ENCODE measurements around the gene CTSK. TPM values are rescaled to one million over a fixed set of nuclear protein-coding genes. Genes with fewer than 3 reads are reported as not detected.

Gene CTSK
- total and polyA plus RNA-seq, 7 donors, result 2.8 to 16.9 (median 4.5) TPM

DNA sequence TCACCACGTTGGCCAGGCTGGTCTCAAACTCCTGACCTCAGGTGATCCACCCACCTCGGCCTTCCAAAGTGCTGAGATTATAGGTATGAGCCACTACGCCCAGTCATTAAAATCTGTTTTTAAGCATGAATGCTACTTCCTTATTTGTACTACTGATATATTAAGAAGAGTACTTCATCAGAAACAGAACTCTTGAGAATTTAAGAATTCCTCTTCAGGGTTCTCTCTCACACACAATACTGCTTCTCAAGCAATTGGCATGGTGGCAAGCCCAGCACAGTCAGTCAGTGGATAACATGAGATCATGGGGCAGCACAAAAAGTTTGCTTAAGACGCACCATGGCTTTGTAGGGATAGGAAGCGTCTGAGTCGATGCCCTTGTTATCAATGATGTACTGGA lies 56.6 kb downstream of the CTSK start:
- no peak for DNase-seq
- H3K27me3 ChIP-seq (ENCODE audit: insufficient read depth in 3 of 3, low read length in 2 of 3), result no peaks in the 10 kb centered on the region
- H3K4me1 ChIP-seq, result no peaks in the 10 kb centered on the region
- H3K4me3 ChIP-seq, result no peak overlapping the region
- 93 to 97% (median 94%) methylated on average over 5 to 6 of the region's 6 CpGs for WGBS, 3 donors
- no peak overlapping the region for H3K27ac ChIP-seq
- H3K36me3 ChIP-seq (ENCODE audit: insufficient read depth in 1 of 2, low read depth in 1 of 2), result peaks cover 0 to 8% of the 10 kb centered on the region in 2 donors
- intact Hi-C loops (cut with DNase I), result no loop called here
- no peak for ATAC-seq
- TF ChIP-seq, protein P1, sequence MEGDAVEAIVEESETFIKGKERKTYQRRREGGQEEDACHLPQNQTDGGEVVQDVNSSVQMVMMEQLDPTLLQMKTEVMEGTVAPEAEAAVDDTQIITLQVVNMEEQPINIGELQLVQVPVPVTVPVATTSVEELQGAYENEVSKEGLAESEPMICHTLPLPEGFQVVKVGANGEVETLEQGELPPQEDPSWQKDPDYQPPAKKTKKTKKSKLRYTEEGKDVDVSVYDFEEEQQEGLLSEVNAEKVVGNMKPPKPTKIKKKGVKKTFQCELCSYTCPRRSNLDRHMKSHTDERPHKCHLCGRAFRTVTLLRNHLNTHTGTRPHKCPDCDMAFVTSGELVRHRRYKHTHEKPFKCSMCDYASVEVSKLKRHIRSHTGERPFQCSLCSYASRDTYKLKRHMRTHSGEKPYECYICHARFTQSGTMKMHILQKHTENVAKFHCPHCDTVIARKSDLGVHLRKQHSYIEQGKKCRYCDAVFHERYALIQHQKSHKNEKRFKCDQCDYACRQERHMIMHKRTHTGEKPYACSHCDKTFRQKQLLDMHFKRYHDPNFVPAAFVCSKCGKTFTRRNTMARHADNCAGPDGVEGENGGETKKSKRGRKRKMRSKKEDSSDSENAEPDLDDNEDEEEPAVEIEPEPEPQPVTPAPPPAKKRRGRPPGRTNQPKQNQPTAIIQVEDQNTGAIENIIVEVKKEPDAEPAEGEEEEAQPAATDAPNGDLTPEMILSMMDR (IDR thresholded peaks at IDR 0.05), result no peak
- no peaks in the 10 kb centered on the region for H3K9me3 ChIP-seq

DNA sequence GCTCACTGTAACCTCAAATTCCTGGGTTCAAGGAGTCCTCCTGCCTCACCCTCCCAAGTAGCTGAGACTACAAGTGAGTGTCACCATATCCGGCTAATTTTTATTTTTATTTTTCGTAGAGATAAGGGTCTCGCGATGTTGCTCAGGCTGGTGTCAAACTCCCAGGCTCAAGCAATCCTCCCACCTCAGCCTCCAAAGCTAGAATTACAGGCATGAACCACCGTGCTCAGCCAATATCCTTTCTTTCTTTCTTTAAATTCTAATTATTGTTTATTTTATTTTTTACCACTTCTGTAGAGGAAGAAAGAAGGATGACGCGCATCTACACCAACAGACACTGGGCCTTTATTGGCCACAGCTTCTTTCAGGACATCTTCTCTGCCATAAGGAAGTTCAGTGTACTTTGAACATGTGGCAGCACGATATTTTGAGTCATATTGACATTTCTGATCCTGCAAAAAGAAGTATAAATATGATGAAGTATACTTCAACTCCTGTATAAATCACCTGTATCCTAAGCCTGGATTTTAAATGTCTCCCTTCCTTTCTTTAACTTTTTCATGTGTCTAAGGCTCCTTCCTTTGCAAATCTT lies 58.2 kb downstream of the CTSK start:
- no peak for ATAC-seq
- peaks cover 0 to 6% of the 10 kb centered on the region in 2 donors for H3K36me3 ChIP-seq (ENCODE audit: insufficient read depth in 1 of 2, low read depth in 1 of 2)
- intact Hi-C loops (cut with DNase I), result loop anchor here in 1 of 2 donors (10.0 kb wide), 1 partner anchor 105 kb away; no protein-coding TSS in a partner anchor
- H3K27ac ChIP-seq, result no peak overlapping the region
- 90 to 93% (median 91%) methylated on average over 8 of the region's 8 CpGs for WGBS, 3 donors
- TF ChIP-seq, protein P1 (IDR thresholded peaks at IDR 0.05), result no peak
- no peaks in the 10 kb centered on the region for H3K9me3 ChIP-seq
- H3K4me1 ChIP-seq, result no peaks in the 10 kb centered on the region
- H3K4me3 ChIP-seq, result no peak overlapping the region
- H3K27me3 ChIP-seq (ENCODE audit: insufficient read depth in 3 of 3, low read length in 2 of 3), result no peaks in the 10 kb centered on the region
- DNase-seq, result no peak

- Histone ChIP-seq H3K36me3 (ENCODE audit: insufficient read depth in 1 of 2, low read depth in 1 of 2) (peaks cover 0 to 6% of the 10 kb centered on the region in 2 donors), H3K27ac (no peak overlapping the region), H3K4me3 (no peak overlapping the region), H3K9me3 (no peaks in the 10 kb centered on the region), H3K4me1 (no peaks in the 10 kb centered on the region), H3K27me3 (ENCODE audit: insufficient read depth in 3 of 3, low read length in 2 of 3) (no peaks in the 10 kb centered on the region)
- intact Hi-C loops (cut with DNase I), result loop anchor here in 1 of 2 donors (10.0 kb wide), 1 partner anchor 104 kb away; no protein-coding TSS in a partner anchor
- ATAC-seq (no peak), DNase-seq (no peak)
- TF ChIP-seq, protein P1 (IDR thresholded peaks at IDR 0.05), result no peak
- WGBS, 3 donors, result 92 to 93% (median 93%) methylated on average over 12 of the region's 12 CpGs
Measured at GRCh38 chr1:150748878-150749719, 59.0 kb downstream of the CTSK start.

Other genes starting within 250 kb of the CTSK start
- 100 to 1,000 TPM; 101 to 192 (median 129) TPM for gene MCL1, start 228.7 kb downstream of the CTSK start, total RNA-seq
- gene MCL1, start 228.7 kb downstream of the CTSK start, polyA plus RNA-seq, result 100 to 1,000 TPM in 2 of 3 donors, 10 to 100 TPM in 1; 97.2 to 179 (median 108) TPM
- gene ENSA, start 178.6 kb downstream of the CTSK start, total RNA-seq, result 100 to 1,000 TPM; 120 to 196 (median 162) TPM
- 100 to 1,000 TPM in 2 of 3 donors, 10 to 100 TPM in 1; 76.7 to 199 (median 130) TPM for gene ENSA, start 178.6 kb downstream of the CTSK start, polyA plus RNA-seq
- 10 to 100 TPM; 12.0 to 22.4 (median 13.6) TPM for gene GOLPH3L, start 111.1 kb downstream of the CTSK start, total RNA-seq
- 10 to 100 TPM in 2 of 3 donors, 1 to 10 TPM in 1; 6.6 to 27.5 (median 11.5) TPM for gene GOLPH3L, start 111.1 kb downstream of the CTSK start, polyA plus RNA-seq
- gene HORMAD1, start 87.4 kb downstream of the CTSK start, total RNA-seq, result under 1 TPM in 1 of 4 donors, not detected in 3; 0.48 TPM
- gene HORMAD1, start 87.4 kb downstream of the CTSK start, polyA plus RNA-seq, result not detected
- gene CTSS, start 42.5 kb downstream of the CTSK start, total RNA-seq, result 10 to 100 TPM in 3 of 4 donors, 1 to 10 TPM in 1; 9.7 to 14.5 (median 11.4) TPM
- 1 to 10 TPM; 2.4 to 4.1 (median 2.5) TPM for gene CTSS, start 42.5 kb downstream of the CTSK start, polyA plus RNA-seq
- gene ARNT, start 68.3 kb upstream of the CTSK start, total RNA-seq, result 10 to 100 TPM; 38.0 to 38.9 (median 38.5) TPM
- gene ARNT, start 68.3 kb upstream of the CTSK start, polyA plus RNA-seq, result 10 to 100 TPM; 11.5 to 29.4 (median 13.6) TPM
- gene CTXND2, start 78.9 kb upstream of the CTSK start, total RNA-seq, result not detected
- gene CTXND2, start 78.9 kb upstream of the CTSK start, polyA plus RNA-seq, result not detected
- gene SETDB1, start 118.1 kb upstream of the CTSK start, total RNA-seq, result 10 to 100 TPM; 19.4 to 27.1 (median 20.4) TPM
- gene SETDB1, start 118.1 kb upstream of the CTSK start, polyA plus RNA-seq, result 10 to 100 TPM; 12.8 to 14.8 (median 13.5) TPM
- 10 to 100 TPM; 42.1 to 61.0 (median 51.1) TPM for gene CERS2, start 166.6 kb upstream of the CTSK start, total RNA-seq
- gene CERS2, start 166.6 kb upstream of the CTSK start, polyA plus RNA-seq, result 10 to 100 TPM; 29.8 to 59.6 (median 30.5) TPM
- gene ANXA9, start 174.0 kb upstream of the CTSK start, total RNA-seq, result not detected
- gene ANXA9, start 174.0 kb upstream of the CTSK start, polyA plus RNA-seq, result under 1 TPM; 0.07 to 0.10 (median 0.07) TPM
- 10 to 100 TPM; 13.9 to 26.0 (median 18.5) TPM for gene MINDY1, start 198.6 kb upstream of the CTSK start, total RNA-seq
- 10 to 100 TPM in 1 of 3 donors, 1 to 10 TPM in 2; 4.4 to 16.2 (median 9.7) TPM for gene MINDY1, start 198.6 kb upstream of the CTSK start, polyA plus RNA-seq
- gene PRUNE1, start 200.2 kb upstream of the CTSK start, total RNA-seq, result 10 to 100 TPM; 17.5 to 30.2 (median 24.6) TPM
- 10 to 100 TPM; 12.4 to 33.8 (median 15.1) TPM for gene PRUNE1, start 200.2 kb upstream of the CTSK start, polyA plus RNA-seq
- under 1 TPM; 0.06 to 0.96 (median 0.43) TPM for gene BNIPL, start 228.3 kb upstream of the CTSK start, total RNA-seq
- gene BNIPL, start 228.3 kb upstream of the CTSK start, polyA plus RNA-seq, result under 1 TPM; 0.04 to 0.10 (median 0.05) TPM
- 1 to 10 TPM; 5.1 to 8.8 (median 6.9) TPM for gene C1orf56, start 239.5 kb upstream of the CTSK start, total RNA-seq
- 10 to 100 TPM in 1 of 3 donors, 1 to 10 TPM in 2; 1.3 to 16.9 (median 6.5) TPM for gene C1orf56, start 239.5 kb upstream of the CTSK start, polyA plus RNA-seq

Data from psoas muscle (tissue), 8 donors.